H1 (cell line): ENCODE measurements around the gene ACOT7. TPM values are rescaled to one million over a fixed set of nuclear protein-coding genes. Genes with fewer than 3 reads are reported as not detected.

Experiments
- CTCF ChIA-PET: fragments of 300-600 bp; sonication (Branson Sonifier 250); formaldehyde crosslinking; loops from one replicate; lab custom pipeline; 2021; ENCODE audit not compliant: partially characterized antibody; lab: Charles Lee
- POLR2A ChIA-PET: fragments of 300-600 bp; sonication (Branson Sonifier 250); formaldehyde crosslinking; loops from one replicate; lab custom pipeline; 2021; ENCODE audit warnings: inconsistent platforms; ENCODE audit not compliant: partially characterized antibody; lab: Charles Lee
- DNase-seq, 2 experiments: peaks; one replicate each; pipeline versions ENCODE4 v3.0.0 to v3.0.0-alpha.2; 2010 to 2022; ENCODE audit warnings: low spot score in 2 of 2, low read depth in 1 of 2, mixed read lengths in 1 of 2
- FAIRE-seq: peaks from 2 replicates; lab custom pipeline; 2011; peaks lifted over from hg19 to GRCh38; lab: Jason Lieb, UNC
- H2AFZ ChIP-seq: 2 replicates; pipeline ENCODE4 v1.8.1; 2012; ENCODE audit warnings: low read length, inconsistent platforms
- H2AK5ac ChIP-seq: 2 replicates; pipeline ENCODE4 v1.6.1; 2013; ENCODE audit warnings: low read depth, low read length
- H2BK120ac ChIP-seq: replicated peaks from 2 replicates; pipeline ENCODE3; 2013; ENCODE audit warnings: low read depth, low read length, inconsistent platforms
- H2BK12ac ChIP-seq: 2 replicates; pipeline ENCODE4 v1.6.1; 2013; ENCODE audit warnings: low read depth, low read length
- H2BK15ac ChIP-seq: 2 replicates; pipeline ENCODE4 v1.6.1; 2013; ENCODE audit warnings: low read length
- H2BK20ac ChIP-seq: 2 replicates; pipeline ENCODE4 v1.6.1; 2013; ENCODE audit warnings: low read length
- H2BK5ac ChIP-seq: 2 replicates; pipeline ENCODE4 v1.6.1; 2013; ENCODE audit warnings: low read depth, low read length
- H3K14ac ChIP-seq: 2 replicates; pipeline ENCODE4 v1.6.1; 2013; ENCODE audit warnings: inconsistent platforms; ENCODE audit not compliant: insufficient read length
- H3K18ac ChIP-seq: 2 replicates; pipeline ENCODE4 v1.6.1; 2013; ENCODE audit warnings: low read length; ENCODE audit errors: extremely low read depth
- H3K23ac ChIP-seq: 2 replicates; pipeline ENCODE4 v1.6.1; 2013; ENCODE audit warnings: inconsistent platforms; ENCODE audit not compliant: insufficient read length
- H3K23me2 ChIP-seq: 2 replicates; pipeline ENCODE4 v1.6.1; 2013; ENCODE audit warnings: low read depth, low read length
- H3K27ac ChIP-seq: 2 replicates; pipeline ENCODE4 v1.6.1; 2011; ENCODE audit warnings: low read depth, low read length, inconsistent platforms
- H3K27me3 ChIP-seq, 4 experiments: replicated peaks in 1 of 4; 1 replicate in 1 of 4; 2 replicates in 3 of 4; pipeline versions ENCODE4 v1.6.1 to v1.8.1; 2011 to 2013; ENCODE audit warnings: low read length in 3 of 4, mild to moderate bottlenecking in 3 of 4, inconsistent platforms in 2 of 4, mixed read lengths in 2 of 4, moderate library complexity in 1 of 4; ENCODE audit not compliant: control insufficient read depth in 3 of 4, insufficient read depth in 3 of 4; ENCODE audit errors: extremely low read depth in 1 of 4
- H3K36me3 ChIP-seq, 4 experiments: 2 replicates each; pipeline versions ENCODE4 v1.6.1 to v1.8.1; 2011 to 2013; ENCODE audit warnings: mild to moderate bottlenecking in 4 of 4, low read length in 3 of 4, moderate library complexity in 2 of 4, control low read depth in 1 of 4, inconsistent platforms in 1 of 4; ENCODE audit not compliant: insufficient read depth in 4 of 4, control insufficient read depth in 2 of 4
- H3K4ac ChIP-seq: replicated peaks from 2 replicates; pipeline ENCODE3; 2013; ENCODE audit warnings: low read length, low read depth, mixed read lengths, inconsistent platforms; ENCODE audit not compliant: insufficient read length
- H3K4me1 ChIP-seq, 4 experiments: replicated peaks in 1 of 4; 1 replicate in 1 of 4; 2 replicates in 3 of 4; pipeline versions ENCODE4 v1.6.1 to v1.8.1; 2011 to 2013; ENCODE audit warnings: low read length in 3 of 4, inconsistent platforms in 2 of 4, mixed read lengths in 1 of 4; ENCODE audit not compliant: insufficient read depth in 4 of 4, control insufficient read depth in 3 of 4
- H3K4me2 ChIP-seq, 2 experiments: 2 replicates each; pipeline versions ENCODE4 v1.6.1 to v1.8.1; 2011 to 2013; ENCODE audit warnings: low read depth in 2 of 2, low read length in 2 of 2, control low read depth in 1 of 2, inconsistent platforms in 1 of 2, mild to moderate bottlenecking in 1 of 2; ENCODE audit not compliant: insufficient read depth in 1 of 2
- H3K4me3 ChIP-seq, 4 experiments: fragments of 200-600, 300-600 bp in 1 of 4; sonication (generic), shearing (Covaris generic), sonication (Bioruptor Twin) in 1 of 4; 2 replicates each; pipeline versions ENCODE4 v1.5.1 to v1.8.1; 2011 to 2016; ENCODE audit warnings: low read length in 4 of 4, low read depth in 3 of 4, control low read depth in 2 of 4, inconsistent platforms in 2 of 4, mild to moderate bottlenecking in 2 of 4, mixed read lengths in 1 of 4, moderate library complexity in 1 of 4; ENCODE audit not compliant: insufficient read depth in 2 of 4; ENCODE audit errors: extremely low read depth in 1 of 4
- H3K56ac ChIP-seq: replicated peaks from 2 replicates; pipeline ENCODE3; 2013; ENCODE audit warnings: low read depth, mild to moderate bottlenecking, mixed read lengths, low read length, inconsistent platforms; ENCODE audit not compliant: insufficient read length
- H3K79me1 ChIP-seq: 2 replicates; pipeline ENCODE4 v1.6.1; 2013; ENCODE audit warnings: low read depth, low read length, control low read depth
- H3K79me2 ChIP-seq, 2 experiments: 2 replicates each; pipeline versions ENCODE4 v1.6.1 to v1.8.1; 2012 to 2013; ENCODE audit warnings: low read length in 2 of 2, mild to moderate bottlenecking in 2 of 2, inconsistent platforms in 1 of 2; ENCODE audit not compliant: insufficient read depth in 2 of 2, control insufficient read depth in 1 of 2
- H3K9ac ChIP-seq, 4 experiments: replicated peaks in 1 of 4; 1 replicate in 1 of 4; 2 replicates in 3 of 4; pipeline versions ENCODE4 v1.6.1 to v1.8.1; 2011 to 2013; ENCODE audit warnings: low read depth in 3 of 4, low read length in 3 of 4, control low read depth in 2 of 4, mild to moderate bottlenecking in 2 of 4, moderate library complexity in 2 of 4, inconsistent platforms in 1 of 4; ENCODE audit errors: extremely low read depth in 1 of 4
- H3K9me3 ChIP-seq, 2 experiments: 2 replicates each; pipeline versions ENCODE4 v1.6.1 to v1.8.1; 2012 to 2013; ENCODE audit warnings: mild to moderate bottlenecking in 2 of 2, moderate library complexity in 2 of 2, control low read depth in 1 of 2, inconsistent platforms in 1 of 2, low read depth in 1 of 2, low read length in 1 of 2, mixed read lengths in 1 of 2; ENCODE audit not compliant: insufficient read depth in 2 of 2
- H4K20me1 ChIP-seq, 2 experiments: replicated peaks in 1 of 2; 2 replicates each; pipeline versions ENCODE3 to v1.8.1; 2011 to 2013; ENCODE audit warnings: inconsistent platforms in 2 of 2, low read length in 2 of 2, mild to moderate bottlenecking in 1 of 2; ENCODE audit not compliant: insufficient read depth in 2 of 2, control insufficient read depth in 1 of 2
- H4K5ac ChIP-seq: 2 replicates; pipeline ENCODE4 v1.6.1; 2013; ENCODE audit warnings: low read length, low read depth, mixed read lengths, inconsistent platforms; ENCODE audit not compliant: insufficient read length
- H4K8ac ChIP-seq: 2 replicates; pipeline ENCODE4 v1.8.0; 2013; ENCODE audit warnings: mild to moderate bottlenecking, moderate library complexity, low read length, inconsistent platforms; ENCODE audit not compliant: insufficient read depth; ENCODE audit errors: extremely low read depth
- H4K91ac ChIP-seq: replicated peaks from 2 replicates; pipeline ENCODE3; 2013; ENCODE audit warnings: low read length, mixed read lengths, inconsistent platforms; ENCODE audit not compliant: insufficient read length
- WGBS, 2 experiments: shearing (Covaris generic) in 1 of 2; methylation state at CpG; one replicate each; pipeline versions ENCODE4 v1.1.6 to v1.1.7; 2013 to 2015; ENCODE audit warnings: low lambda C conversion rate in 2 of 2, mixed read lengths in 2 of 2, inconsistent platforms in 1 of 2, low coverage in 1 of 2, missing lambda C conversion rate in 1 of 2; ENCODE audit not compliant: insufficient replicate concordance in 2 of 2, insufficient coverage in 1 of 2, insufficient read length in 1 of 2; ENCODE audit errors: extremely low coverage in 1 of 2, missing lambda C conversion rate in 1 of 2; 5-methylcytosine and 5-hydroxymethylcytosine counted together
- polyA plus RNA-seq, 7 experiments: library from polyadenylated mRNA; depleted of rRNA in 3 of 7; stranded (reverse) in 5 of 7; unstranded in 2 of 7; fragments of >200 nt in 5 of 7; fragments of 200-250 nt in 2 of 7; gene quantifications; 1 replicate in 5 of 7; 2 replicates in 1 of 7; 4 replicates in 1 of 7; pipeline versions ENCODE4 v1.2.1 to v1.2.3, GENCODE V29; 2011 to 2013; ENCODE audit warnings: missing spikeins in 2 of 7, mixed read lengths in 2 of 7
- total RNA-seq: library from RNA; stranded (reverse); fragmentation: NEBNext Ultra II Directional; extraction: Animal tissue kit (Norgen Biotek cat#: 25700); gene quantifications from 2 replicates; pipeline ENCODE4 v1.2.1, GENCODE V29; 2021

ACOT7 gene
- total and polyA plus RNA-seq, 2 of the 8 experiments (the other 6 are each of a cell fraction or from before 2014, with no cell fraction given) = 151 to 214 TPM

GRCh38 chr1:6307099-6307498, 86.5 kb downstream of the ACOT7 start:
- H3K9ac ChIP-seq = no peak overlapping the region
- H2BK20ac ChIP-seq = no peak overlapping the region
- no peak overlapping the region for H4K5ac ChIP-seq
- no peak overlapping the region for H4K8ac ChIP-seq
- no peak overlapping the region for H2BK12ac ChIP-seq
- ChIA-PET POLR2A (no interaction called here), CTCF (interaction anchor here (1.3 to 1.5 kb wide), 2 partner anchors 8 to 15 kb away, joined by 4 to 5 read pairs; no protein-coding TSS in a partner anchor)
- no peak for FAIRE-seq
- no peak overlapping the region for H3K23ac ChIP-seq
- H4K20me1 ChIP-seq = no peaks in the 10 kb centered on the region
- no peak overlapping the region for H4K91ac ChIP-seq
- H3K27me3 ChIP-seq = no peaks in the 10 kb centered on the region
- H3K9me3 ChIP-seq = peaks cover 10 to 25% of the 10 kb centered on the region in 2 experiments; a peak in 3 of 4 replicates
- H3K79me2 ChIP-seq = no peaks in the 10 kb centered on the region
- peaks cover 4% of the 10 kb centered on the region; the same call in 1 of the 2 replicates for H3K79me1 ChIP-seq
- H3K14ac ChIP-seq = no peak overlapping the region
- no peak overlapping the region for H3K4me3 ChIP-seq
- no peak overlapping the region for H3K56ac ChIP-seq
- 99% methylated on average over 15 of the region's 15 CpGs; no CpG with 5 or more reads in 1 of the 2 experiments for WGBS, 2 experiments
- no peak overlapping the region for H2AK5ac ChIP-seq
- H3K4me2 ChIP-seq = no peak overlapping the region
- no peak overlapping the region for H3K18ac ChIP-seq
- H3K27ac ChIP-seq = no peak overlapping the region
- H2BK15ac ChIP-seq = no peak overlapping the region
- no peak for DNase-seq
- H3K4me1 ChIP-seq = no peaks in the 10 kb centered on the region
- H2BK120ac ChIP-seq = no peak overlapping the region
- peaks cover 0 to 13% (median 6%) of the 10 kb centered on the region in 4 experiments; a peak in 4 of 8 replicates for H3K36me3 ChIP-seq
- H3K4ac ChIP-seq = no peak overlapping the region
- no peak overlapping the region for H2AFZ ChIP-seq
- H2BK5ac ChIP-seq = no peak overlapping the region
- no peaks in the 10 kb centered on the region for H3K23me2 ChIP-seq
